Middle frontal gyrus (tissue), 1 donor: Measurements from ENCODE around the gene TAGLN2.
"Not testable (repeated sequence)": the region's sequence is repeated elsewhere in the genome, so short reads cannot be mapped to it uniquely, and the experiment has no call there.

Experiments
- DNase-seq: peaks from one replicate; pipeline ENCODE4 v3.0.0-alpha.2; 2015; ENCODE audit warnings: low spot score; ENCODE audit errors: extremely low spot score

Gene TAGLN2

GRCh38 chr1:159900755-159901360 is 24.4 kb downstream of the TAGLN2 start:
- DNase-seq = no peak

GRCh38 chr1:159900086-159900680 is 25.1 kb downstream of the TAGLN2 start, which contains the start of gene CFAP45:
TSS of gene CFAP45 (minus strand) at chr1:159900165. CDS start at chr1:159900098, 67 bp downstream.
- no peak for DNase-seq

GRCh38 chr1:159899634-159900033 is 25.7 kb downstream of the TAGLN2 start:
- not testable (repeated sequence) for DNase-seq

GRCh38 chr1:159898527-159898926 is 26.8 kb downstream of the TAGLN2 start:
- no peak for DNase-seq

GRCh38 chr1:159897962-159898361 is 27.3 kb downstream of the TAGLN2 start:
- DNase-seq = no peak

GRCh38 chr1:159896546-159896930 is 28.8 kb downstream of the TAGLN2 start:
- no peak for DNase-seq

GRCh38 chr1:159895836-159896545 is 29.3 kb downstream of the TAGLN2 start:
- no peak for DNase-seq

GRCh38 chr1:159895286-159895685 is 30.0 kb downstream of the TAGLN2 start:
- DNase-seq = no peak

GRCh38 chr1:159892944-159893343 is 32.4 kb downstream of the TAGLN2 start:
- no peak for DNase-seq

- DNase-seq = peak; percentile 61
Observed at GRCh38 chr1:159891275-159892157, 33.8 kb downstream of the TAGLN2 start.

GRCh38 chr1:159890390-159890789 is 34.9 kb downstream of the TAGLN2 start:
- DNase-seq = no peak

GRCh38 chr1:159889821-159890252 is 35.5 kb downstream of the TAGLN2 start:
- no peak for DNase-seq

- no peak for DNase-seq
Observed at GRCh38 chr1:159889202-159889601, 36.1 kb downstream of the TAGLN2 start.

- DNase-seq = no peak
Observed at GRCh38 chr1:159884296-159884695, 41.0 kb downstream of the TAGLN2 start.

- DNase-seq = no peak
Observed at GRCh38 chr1:159883134-159883533, 42.2 kb downstream of the TAGLN2 start.

GRCh38 chr1:159882527-159882862 is 42.8 kb downstream of the TAGLN2 start:
- DNase-seq = no peak

GRCh38 chr1:159881622-159882526 is 43.4 kb downstream of the TAGLN2 start:
- DNase-seq = no peak

- no peak for DNase-seq
Observed at GRCh38 chr1:159880430-159880829, 44.9 kb downstream of the TAGLN2 start.

- no peak for DNase-seq
Observed at GRCh38 chr1:159879977-159880376, 45.3 kb downstream of the TAGLN2 start.

GRCh38 chr1:159879136-159879535 is 46.2 kb downstream of the TAGLN2 start:
- no peak for DNase-seq
